ENCODE measurements around the gene ZNF366.

Gene ZNF366

DNA sequence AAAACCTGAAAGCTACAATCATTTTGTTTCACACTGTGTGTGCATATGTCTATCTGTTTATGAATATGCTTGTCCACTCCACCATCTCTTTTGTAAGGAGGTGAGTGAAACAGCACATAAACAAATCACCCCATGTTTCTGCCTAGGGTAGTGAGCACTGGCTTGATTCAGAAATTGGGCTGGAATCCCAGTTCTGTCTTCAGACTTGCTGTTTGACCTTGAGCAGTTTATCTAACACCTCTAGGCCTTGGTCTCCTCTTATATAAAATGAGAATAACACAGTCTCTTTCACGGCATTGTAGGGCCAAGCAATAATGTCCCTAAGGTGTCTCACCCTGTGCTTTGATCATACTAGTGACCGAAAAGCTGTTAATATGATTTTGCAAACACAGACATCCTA lies 61.2 kb downstream of the ZNF366 start:
- no peak for DNase-seq (ENCODE audit: low read depth)
- TF ChIP-seq, protein P1, sequence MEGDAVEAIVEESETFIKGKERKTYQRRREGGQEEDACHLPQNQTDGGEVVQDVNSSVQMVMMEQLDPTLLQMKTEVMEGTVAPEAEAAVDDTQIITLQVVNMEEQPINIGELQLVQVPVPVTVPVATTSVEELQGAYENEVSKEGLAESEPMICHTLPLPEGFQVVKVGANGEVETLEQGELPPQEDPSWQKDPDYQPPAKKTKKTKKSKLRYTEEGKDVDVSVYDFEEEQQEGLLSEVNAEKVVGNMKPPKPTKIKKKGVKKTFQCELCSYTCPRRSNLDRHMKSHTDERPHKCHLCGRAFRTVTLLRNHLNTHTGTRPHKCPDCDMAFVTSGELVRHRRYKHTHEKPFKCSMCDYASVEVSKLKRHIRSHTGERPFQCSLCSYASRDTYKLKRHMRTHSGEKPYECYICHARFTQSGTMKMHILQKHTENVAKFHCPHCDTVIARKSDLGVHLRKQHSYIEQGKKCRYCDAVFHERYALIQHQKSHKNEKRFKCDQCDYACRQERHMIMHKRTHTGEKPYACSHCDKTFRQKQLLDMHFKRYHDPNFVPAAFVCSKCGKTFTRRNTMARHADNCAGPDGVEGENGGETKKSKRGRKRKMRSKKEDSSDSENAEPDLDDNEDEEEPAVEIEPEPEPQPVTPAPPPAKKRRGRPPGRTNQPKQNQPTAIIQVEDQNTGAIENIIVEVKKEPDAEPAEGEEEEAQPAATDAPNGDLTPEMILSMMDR (IDR thresholded peaks at IDR 0.05; ENCODE audit: control insufficient read depth, insufficient read depth, low read depth, low read length, missing control alignments), result no peak

GRCh38 chr5:72443883-72444282 lies 63.3 kb downstream of the ZNF366 start:
- no peak for DNase-seq (ENCODE audit: low read depth)
- TF ChIP-seq, protein P1 (IDR thresholded peaks at IDR 0.05; ENCODE audit: control insufficient read depth, insufficient read depth, low read depth, low read length, missing control alignments), result no peak
- H3K4me3 ChIP-seq (ENCODE audit: control insufficient read depth, low read depth, low read length), result no peak overlapping the region

More for the DNA sequence above, 61.2 kb downstream of the ZNF366 start:
- H3K4me3 ChIP-seq (ENCODE audit: control insufficient read depth, low read depth, low read length), result no peak overlapping the region

DNA sequence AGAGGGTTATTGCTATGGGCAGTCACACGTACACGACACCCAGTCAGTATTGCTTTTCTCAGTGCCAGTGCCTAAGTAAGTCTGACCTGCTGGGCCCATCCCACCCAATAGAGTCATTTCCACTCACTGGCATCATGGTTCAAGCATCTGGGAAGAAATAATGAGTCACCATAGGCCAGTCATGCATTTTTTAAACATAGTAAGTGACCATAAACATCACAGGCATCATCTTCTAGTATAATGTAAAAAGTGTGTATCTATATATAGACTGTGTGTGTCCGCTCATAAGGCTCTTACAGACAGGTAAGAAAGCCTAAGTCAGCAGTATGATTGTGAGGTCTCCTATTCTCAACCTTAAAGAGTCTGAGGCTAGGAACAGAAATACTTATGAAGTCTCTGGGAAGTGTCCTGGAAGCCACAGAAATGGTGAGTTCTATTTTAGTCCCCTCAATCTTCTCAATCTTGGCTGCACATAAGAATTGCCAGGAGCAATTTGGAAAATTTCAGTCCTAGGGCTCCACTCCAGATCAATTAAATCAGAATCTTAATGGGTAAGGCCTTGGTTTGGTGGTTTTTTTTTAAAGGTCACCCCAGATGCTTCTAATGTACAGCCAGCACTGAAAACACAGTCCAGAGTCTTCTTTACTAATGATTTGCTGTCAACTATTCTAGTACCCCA lies 65.2 kb downstream of the ZNF366 start:
- TF ChIP-seq, protein P1 (IDR thresholded peaks at IDR 0.05; ENCODE audit: control insufficient read depth, insufficient read depth, low read depth, low read length, missing control alignments), result no peak
- peak; percentile 89 for DNase-seq (ENCODE audit: low read depth)
- H3K4me3 ChIP-seq (ENCODE audit: control insufficient read depth, low read depth, low read length), result no peak overlapping the region

DNA sequence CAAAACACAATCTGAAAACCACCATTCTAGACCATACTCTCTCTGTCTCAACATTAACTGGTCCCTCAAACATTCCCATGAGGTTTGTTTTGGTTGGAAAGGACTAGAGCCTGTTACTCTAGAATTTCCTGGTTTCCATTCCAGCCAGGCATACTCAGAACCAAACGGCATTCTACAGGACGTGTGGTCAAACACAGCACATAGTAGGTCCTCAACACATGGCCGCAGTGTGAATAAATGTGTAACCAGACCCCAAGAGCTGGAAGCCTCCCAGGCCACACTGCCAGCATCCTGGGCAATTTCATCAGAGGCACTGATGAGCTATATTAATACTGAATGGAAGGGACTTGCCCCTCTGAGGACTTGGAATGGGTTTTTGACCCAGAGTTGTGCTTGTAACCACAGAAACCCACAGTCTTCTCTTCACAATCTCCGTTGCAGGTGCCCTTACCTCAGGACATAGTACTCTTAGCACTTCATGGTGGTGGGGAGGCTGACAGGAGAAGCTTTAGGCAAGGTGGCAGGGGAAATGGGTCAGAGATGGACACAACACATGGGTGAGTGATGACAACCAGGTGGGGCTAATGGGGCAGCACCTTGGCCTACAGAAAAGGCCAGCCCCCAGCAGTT lies 66.0 kb downstream of the ZNF366 start:
- DNase-seq (ENCODE audit: low read depth), result no peak
- TF ChIP-seq, protein P1 (IDR thresholded peaks at IDR 0.05; ENCODE audit: control insufficient read depth, insufficient read depth, low read depth, low read length, missing control alignments), result no peak
- H3K4me3 ChIP-seq (ENCODE audit: control insufficient read depth, low read depth, low read length), result no peak overlapping the region

- TF ChIP-seq, protein P1 (IDR thresholded peaks at IDR 0.05; ENCODE audit: control insufficient read depth, insufficient read depth, low read depth, low read length, missing control alignments), result no peak
- DNase-seq (ENCODE audit: low read depth), result no peak
- no peak overlapping the region for H3K4me3 ChIP-seq (ENCODE audit: control insufficient read depth, low read depth, low read length)
These were observed 67.0 kb downstream of the ZNF366 start for GRCh38 chr5:72440207-72440638.

- TF ChIP-seq, protein P1 (IDR thresholded peaks at IDR 0.05; ENCODE audit: control insufficient read depth, insufficient read depth, low read depth, low read length, missing control alignments), result no peak
- H3K4me3 ChIP-seq (ENCODE audit: control insufficient read depth, low read depth, low read length), result no peak overlapping the region
These were observed 68.0 kb downstream of the ZNF366 start for GRCh38 chr5:72439192-72439591.

More at GRCh38 chr5:72439192-72439591, 68.0 kb downstream of the ZNF366 start:
- DNase-seq (ENCODE audit: low read depth), result no peak

Data from AG09309 (cell line).